Stomach (tissue), 9 donors: ENCODE data around the gene CPA5. TPM values are rescaled to one million over a fixed set of nuclear protein-coding genes. Genes with fewer than 3 reads are reported as not detected.
A peak's percentile ranks its signal among the peaks of the same experiment; 100 is the strongest.

Experiments
- DNase-seq, 2 donors: peaks; one replicate each; pipeline versions ENCODE4 v3.0.0 to v3.0.0-alpha.2; 2013 to 2019
- H3K27ac ChIP-seq, 5 donors: fragments of 200-600 bp in 4 of 5; sonication (generic) in 4 of 5; one replicate each; pipeline ENCODE4 v1.5.1; 2013 to 2019; ENCODE audit warnings: mild to moderate bottlenecking in 1 of 5, moderate library complexity in 1 of 5
- H3K27me3 ChIP-seq, 3 donors: fragments of 200-600 bp; sonication (generic); one replicate each; pipeline ENCODE4 v1.5.1; 2017 to 2019; ENCODE audit warnings: mixed run types in 1 of 3
- H3K36me3 ChIP-seq, 4 donors: fragments of 200-600 bp; sonication (generic); 1 replicate in 3 of 4; 2 replicates in 1 of 4; pipeline ENCODE4 v1.5.1; 2016 to 2019
- H3K4me1 ChIP-seq, 4 donors: fragments of 200-600 bp; sonication (generic); one replicate each; pipeline ENCODE4 v1.5.1; 2016 to 2019
- H3K4me3 ChIP-seq, 4 donors: fragments of 200-600 bp; sonication (generic) in 3 of 4; one replicate each; pipeline ENCODE4 v1.5.1; 2016 to 2019; ENCODE audit warnings: mild to moderate bottlenecking in 1 of 4
- H3K9me3 ChIP-seq, 4 donors: fragments of 200-600 bp; sonication (generic); one replicate each; pipeline ENCODE4 v1.5.1; 2016 to 2019
- CTCF ChIP-seq, 7 experiments: fragments of 450-650 bp in 4 of 7; fragments of 200-600 bp in 3 of 7; sonication (generic) in 3 of 7; IDR thresholded peaks; one replicate each; pipeline ENCODE4 v1.5.1; 2016 to 2019; ENCODE audit warnings: antibody characterized with exemption in 7 of 7, control low read depth in 2 of 7, mild to moderate bottlenecking in 1 of 7
- EP300 ChIP-seq: sonication (generic); formaldehyde crosslinking; IDR thresholded peaks from one replicate; pipeline ENCODE4 v1.6.1; 2017; ENCODE audit warnings: antibody characterized with exemption
- POLR2A ChIP-seq, 4 donors: fragments of 450-650 bp; IDR thresholded peaks; one replicate each; pipeline ENCODE4 v1.6.1; 2016; ENCODE audit warnings: antibody characterized with exemption in 4 of 4, control low read depth in 2 of 4, mild to moderate bottlenecking in 1 of 4, moderate library complexity in 1 of 4
- POLR2AphosphoS5 ChIP-seq, 3 donors: sonication (generic); formaldehyde crosslinking; IDR thresholded peaks; one replicate each; pipeline ENCODE4 v1.6.1; 2016; ENCODE audit warnings: antibody characterized with exemption in 3 of 3
- WGBS, 5 donors: extraction: QIAGEN DNeasy Blood & Tissue Kit in 3 of 5; methylation state at CpG; one replicate each; pipeline versions ENCODE4 v1.1.5 to v1.1.7; 2013 to 2018; 5-methylcytosine and 5-hydroxymethylcytosine counted together
- intact Hi-C: fragments of 100-400 bp; cut with DNase I; formaldehyde crosslinking; loops from one replicate; pipeline ENCODE4 v1.15.1; 2023; ENCODE audit warnings: low total_unique reads
- polyA plus RNA-seq, 3 donors: library from polyadenylated mRNA; stranded (reverse); fragments of 200-250 nt; gene quantifications; one replicate each; pipeline ENCODE4 v1.2.3, GENCODE V29; 2013
- total RNA-seq, 5 donors: library from RNA; depleted of rRNA; stranded (reverse); fragments of >200 nt; gene quantifications; one replicate each; pipeline versions ENCODE4 v1.1.0 to v1.2.3, GENCODE V29; 2014 to 2016
- donor health status: healthy with polysubstance abuse.
- donor health status: Bipolar disorder and iron deficiency.
- donor health status: healthy.

Gene CPA5
- total and polyA plus RNA-seq, 8 donors = 0.48 TPM; not detected in 7

GRCh38 chr7:130397758-130398073, 53.1 kb downstream of the CPA5 start:
- Histone ChIP-seq H3K27ac (no peak overlapping the region), H3K36me3 (peaks cover 0 to 16% (median 5%) of the 10 kb centered on the region in 4 donors), H3K9me3 (no peaks in the 10 kb centered on the region), H3K27me3 (no peaks in the 10 kb centered on the region), H3K4me1 (peaks cover 0 to 9% (median 2%) of the 10 kb centered on the region in 4 donors), H3K4me3 (no peak overlapping the region)
- no peak for DNase-seq
- intact Hi-C loops = no loop called here
- 80 to 95% (median 90%) methylated on average over 3 of the region's 3 CpGs for WGBS, 5 donors
- no peak for TF ChIP-seq CTCF (IDR thresholded peaks at IDR 0.05)
- TF ChIP-seq POLR2AphosphoS5 (IDR thresholded peaks at IDR 0.05) = no peak
- no peak for TF ChIP-seq POLR2A (IDR thresholded peaks at IDR 0.05)
- TF ChIP-seq EP300 = no peak

- intact Hi-C loops = no loop called here
- Histone ChIP-seq H3K27ac (no peak overlapping the region), H3K27me3 (no peaks in the 10 kb centered on the region), H3K9me3 (no peaks in the 10 kb centered on the region), H3K4me1 (peaks cover 0 to 9% (median 0%) of the 10 kb centered on the region in 4 donors), H3K36me3 (peaks cover 0 to 21% (median 9%) of the 10 kb centered on the region in 4 donors), H3K4me3 (no peak overlapping the region)
- no peak for DNase-seq
- TF ChIP-seq POLR2A (IDR thresholded peaks at IDR 0.05) = no peak
- no peak for TF ChIP-seq POLR2AphosphoS5 (IDR thresholded peaks at IDR 0.05)
- TF ChIP-seq EP300 = no peak
- TF ChIP-seq CTCF (IDR thresholded peaks at IDR 0.05) = no peak
- WGBS, 5 donors = 74 to 90% (median 82%) methylated on average over 8 of the region's 8 CpGs
Measured at GRCh38 chr7:130398526-130399090, 54.0 kb downstream of the CPA5 start.

GRCh38 chr7:130400120-130400572, 55.5 kb downstream of the CPA5 start:
- Histone ChIP-seq H3K36me3 (peaks cover 0 to 21% (median 11%) of the 10 kb centered on the region in 4 donors), H3K27me3 (no peaks in the 10 kb centered on the region), H3K27ac (no peak overlapping the region), H3K9me3 (no peaks in the 10 kb centered on the region), H3K4me1 (peaks cover 0 to 9% (median 0%) of the 10 kb centered on the region in 4 donors), H3K4me3 (no peak overlapping the region)
- 64 to 88% (median 75%) methylated on average over 4 of the region's 4 CpGs for WGBS, 5 donors
- TF ChIP-seq CTCF (IDR thresholded peaks at IDR 0.05) (no peak), POLR2AphosphoS5 (IDR thresholded peaks at IDR 0.05) (no peak), POLR2A (IDR thresholded peaks at IDR 0.05) (no peak), EP300 (no peak)
- intact Hi-C loops = no loop called here
- peak in 1 of 2 donors; percentile 35 for DNase-seq

- Histone ChIP-seq H3K36me3 (peaks cover 0 to 21% (median 11%) of the 10 kb centered on the region in 4 donors), H3K4me1 (peaks cover 0 to 9% (median 0%) of the 10 kb centered on the region in 4 donors), H3K9me3 (no peaks in the 10 kb centered on the region), H3K4me3 (no peak overlapping the region), H3K27ac (no peak overlapping the region), H3K27me3 (no peaks in the 10 kb centered on the region)
- 74 to 98% (median 92%) methylated on average over 1 of the region's 1 CpG for WGBS, 5 donors
- TF ChIP-seq POLR2AphosphoS5 (IDR thresholded peaks at IDR 0.05) = no peak
- no peak for TF ChIP-seq EP300
- no peak for TF ChIP-seq CTCF (IDR thresholded peaks at IDR 0.05)
- no peak for TF ChIP-seq POLR2A (IDR thresholded peaks at IDR 0.05)
- DNase-seq = no peak
- intact Hi-C loops = no loop called here
Measured at GRCh38 chr7:130401101-130401500, 56.5 kb downstream of the CPA5 start.
